Renal cortex interstitium (tissue), 11 donors: Measurements from ENCODE around the gene MAG. TPM values are rescaled to one million over a fixed set of nuclear protein-coding genes. Genes with fewer than 3 reads are reported as not detected.

Experiments
- DNase-seq, 11 donors: peaks; one replicate each; pipeline ENCODE4 v3.0.0-alpha.2; 2013; ENCODE audit warnings: low read depth in 9 of 11, low spot score in 4 of 11; ENCODE audit errors: extremely low read depth in 1 of 11
- polyA plus RNA-seq, 3 donors: library from polyadenylated mRNA; unstranded; fragments of 120-200 nt; gene quantifications; one replicate each; pipeline ENCODE4 v1.2.1, GENCODE V29; 2013; ENCODE audit not compliant: insufficient read length in 3 of 3

The MAG gene
- polyA plus RNA-seq, 3 donors: 2.4 to 5.2 (median 4.8) TPM

- DNase-seq: no peak
These were observed 40.9 kb downstream of the MAG start for GRCh38 chr19:35332817-35333216.

- DNase-seq: no peak
These were observed 42.3 kb downstream of the MAG start for GRCh38 chr19:35334144-35334753.

GRCh38 chr19:35336166-35336955, 44.4 kb downstream of the MAG start:
- DNase-seq: no peak

GRCh38 chr19:35337097-35337983, 45.4 kb downstream of the MAG start:
- DNase-seq: no peak

GRCh38 chr19:35337984-35338296, 46.0 kb downstream of the MAG start:
- no peak for DNase-seq

- no peak for DNase-seq
These were observed 48.5 kb downstream of the MAG start for GRCh38 chr19:35340431-35340830.

- DNase-seq: no peak
These were observed 49.0 kb downstream of the MAG start for GRCh38 chr19:35341006-35341405.

- DNase-seq: no peak
These were observed 49.7 kb downstream of the MAG start for GRCh38 chr19:35341565-35342225.

- no peak for DNase-seq
These were observed 50.5 kb downstream of the MAG start for GRCh38 chr19:35342430-35342829.

GRCh38 chr19:35344511-35345031, 52.6 kb downstream of the MAG start:
- DNase-seq: no peak

GRCh38 chr19:35345671-35346111, 53.7 kb downstream of the MAG start:
- no peak for DNase-seq

GRCh38 chr19:35346193-35347052, 54.5 kb downstream of the MAG start:
- DNase-seq: no peak

- DNase-seq: no peak
These were observed 55.4 kb downstream of the MAG start, which contains the start of gene FFAR1 for GRCh38 chr19:35347171-35347929. FFAR1 (plus strand) TSS chr19:35347902; CDS start chr19:35351552, 3,650 bp downstream.

GRCh38 chr19:35347930-35348298, 56.0 kb downstream of the MAG start:
- no peak for DNase-seq

- no peak for DNase-seq
These were observed 57.1 kb downstream of the MAG start for GRCh38 chr19:35348911-35349611.

GRCh38 chr19:35349614-35350521, 57.9 kb downstream of the MAG start:
- DNase-seq: no peak
